HT-29 (cell line): Measurements from ENCODE around the gene WDR45B. TPM values are rescaled to one million over a fixed set of nuclear protein-coding genes. Genes with fewer than 3 reads are reported as not detected.
A peak's percentile ranks its signal among the peaks of the same experiment; 100 is the strongest.

ENCODE experiments used
- DNase-seq: peaks from one replicate; pipeline ENCODE4 v3.0.0-alpha.2; 2015; ENCODE audit warnings: low spot score
- total RNA-seq: library from RNA; depleted of rRNA; stranded (reverse); fragments of >200 nt; shearing (Covaris generic); gene quantifications from 2 replicates; pipeline ENCODE4 v1.2.3, GENCODE V29; 2014; rRNA removed

WDR45B gene
- total RNA-seq = 89.3 and 101 TPM in 2 replicates

- peak; percentile 93 for DNase-seq
Measured at GRCh38 chr17:82648165-82648668, at the start of gene WDR45B. TSS of gene WDR45B (minus strand) at chr17:82648444. CDS start at chr17:82648340, 104 bp downstream.

- no peak for DNase-seq
Measured at GRCh38 chr17:82697808-82698064, 49.5 kb upstream of the WDR45B start.

DNA sequence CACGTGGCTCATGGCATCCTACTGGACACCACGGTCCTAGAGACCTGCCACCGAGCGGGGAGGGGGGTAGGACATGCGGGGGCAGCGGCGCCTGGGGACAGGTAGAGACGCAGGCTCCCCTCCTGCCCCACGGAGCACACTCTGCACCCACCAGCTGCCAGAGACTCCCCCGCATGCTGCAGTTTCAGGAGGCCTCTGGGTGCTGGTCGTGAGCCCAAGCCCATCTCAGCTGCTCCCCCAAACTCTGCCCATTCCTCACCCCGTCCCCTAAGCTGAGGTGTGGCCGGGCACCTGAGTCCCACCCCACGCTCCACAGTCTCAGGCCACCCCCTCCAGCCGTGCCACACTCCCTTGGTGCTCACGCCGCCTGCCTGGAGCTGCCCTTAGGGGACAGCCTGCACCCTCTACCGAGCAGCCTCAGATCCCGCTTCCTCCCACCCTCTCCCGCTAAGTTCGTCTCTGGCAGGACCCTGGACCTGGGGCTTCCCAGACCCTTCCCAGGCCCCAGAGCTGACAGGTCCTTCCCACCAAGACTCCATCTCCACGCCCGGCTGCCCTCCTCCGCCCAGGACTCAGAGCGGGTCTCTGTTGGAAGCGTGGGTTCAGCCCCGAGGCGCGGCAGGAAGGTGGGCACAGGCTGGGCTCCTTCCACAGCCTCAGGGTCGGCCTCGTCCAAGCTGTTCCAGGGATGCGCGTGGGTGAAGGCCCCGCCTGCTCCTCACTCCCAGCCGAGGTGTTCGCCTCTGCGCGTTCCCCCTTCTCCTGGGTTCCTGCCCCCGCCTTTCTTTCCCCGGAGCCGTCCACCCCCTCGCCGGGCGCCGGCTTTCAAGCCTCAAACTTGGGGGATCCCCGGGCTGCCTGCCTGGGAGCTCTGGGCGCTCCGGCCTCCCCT lies 48.9 kb upstream of the WDR45B start:
- DNase-seq = no peak

DNA sequence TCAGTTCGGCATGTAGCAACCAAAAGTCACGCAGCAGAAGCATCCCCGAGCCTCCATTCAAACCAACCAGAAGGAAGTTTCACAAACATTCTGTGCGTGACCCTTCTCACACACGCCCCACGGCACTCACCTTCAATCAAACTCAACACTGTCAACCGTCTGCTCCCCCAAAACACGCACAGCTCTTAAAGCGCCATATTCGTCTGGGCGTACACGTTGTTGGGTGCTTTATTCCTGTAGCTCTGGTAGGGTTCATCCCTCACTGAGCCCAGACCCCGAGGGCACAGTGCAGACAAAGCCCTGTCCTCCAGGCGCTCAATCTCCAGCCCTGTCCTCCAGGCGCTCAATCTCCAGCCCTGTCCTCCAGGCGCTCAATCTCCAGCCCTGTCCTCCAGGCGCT lies 48.0 kb upstream of the WDR45B start:
- no peak for DNase-seq

- DNase-seq = no peak
Measured at GRCh38 chr17:82694647-82695046, 46.4 kb upstream of the WDR45B start.

DNA sequence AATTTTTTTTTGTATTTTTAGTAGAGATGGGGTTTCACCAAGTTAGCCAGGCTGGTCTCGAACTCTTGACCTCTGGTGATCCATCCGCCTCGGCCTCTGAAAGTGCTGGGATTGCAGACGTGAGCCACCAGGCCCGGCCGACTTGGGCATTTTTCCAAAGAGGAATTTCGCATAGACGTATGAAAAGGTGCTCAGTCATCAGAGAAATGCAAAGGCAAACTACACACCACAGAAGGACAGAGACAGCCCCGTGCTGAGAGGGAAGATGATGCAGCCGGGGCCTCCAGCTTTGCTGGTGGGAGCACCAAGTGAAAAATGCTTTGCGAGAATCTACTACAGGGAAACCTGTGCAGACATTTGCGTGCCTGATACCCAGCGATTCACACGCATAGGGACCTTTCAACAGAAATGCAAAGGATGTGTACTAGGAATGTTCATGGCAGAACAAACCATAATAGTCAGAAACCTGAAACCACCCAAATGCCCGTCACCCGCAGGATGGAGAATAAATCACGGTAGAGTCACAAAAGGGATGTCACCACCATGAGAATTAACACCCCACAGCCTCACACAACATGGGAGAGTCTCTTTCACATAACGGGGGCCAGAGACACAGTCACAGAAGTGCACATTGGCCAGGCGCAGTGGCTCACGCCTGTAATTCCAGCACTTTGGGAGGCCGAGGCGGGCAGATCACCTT lies 45.1 kb upstream of the WDR45B start:
- DNase-seq = no peak

DNA sequence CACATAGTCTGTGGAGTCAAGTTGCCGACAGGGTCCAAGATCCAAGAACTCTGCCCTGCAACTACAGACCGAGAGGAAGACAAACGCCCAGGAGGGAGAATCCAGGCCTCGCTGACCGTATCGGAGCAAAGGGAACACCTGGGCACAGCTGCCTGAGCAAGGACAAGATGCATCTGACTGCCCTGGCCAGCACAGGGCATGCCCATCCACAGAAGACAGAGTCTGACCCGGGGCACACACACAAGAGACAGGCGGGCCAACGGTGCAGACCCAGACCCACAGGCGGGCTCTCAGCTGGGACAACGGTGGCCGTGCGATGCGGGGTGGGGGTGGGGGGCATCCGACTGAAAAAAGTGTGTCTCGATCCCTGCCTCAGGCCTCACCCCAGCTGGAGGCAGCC lies 44.0 kb upstream of the WDR45B start:
- no peak for DNase-seq

DNA sequence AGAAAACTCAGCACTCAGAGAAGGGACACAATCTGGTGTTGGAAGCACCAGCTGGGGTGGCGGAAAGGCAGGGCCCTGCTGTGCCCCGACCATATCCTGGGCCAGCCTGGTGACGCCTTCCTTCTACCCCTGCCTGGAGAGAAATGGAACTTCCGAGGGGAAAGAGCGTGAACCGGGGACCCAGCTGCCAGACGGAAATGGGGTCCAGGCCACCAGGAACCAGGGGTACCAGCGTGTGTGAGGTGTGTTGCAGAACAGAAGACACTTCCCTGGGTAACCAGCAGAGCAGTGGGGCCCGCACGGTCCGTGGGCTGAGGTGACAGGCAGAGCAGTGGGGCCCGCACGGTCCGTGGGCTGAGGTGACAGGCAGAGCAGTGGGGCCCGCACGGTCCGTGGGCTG lies 43.5 kb upstream of the WDR45B start:
- DNase-seq = no peak

DNA sequence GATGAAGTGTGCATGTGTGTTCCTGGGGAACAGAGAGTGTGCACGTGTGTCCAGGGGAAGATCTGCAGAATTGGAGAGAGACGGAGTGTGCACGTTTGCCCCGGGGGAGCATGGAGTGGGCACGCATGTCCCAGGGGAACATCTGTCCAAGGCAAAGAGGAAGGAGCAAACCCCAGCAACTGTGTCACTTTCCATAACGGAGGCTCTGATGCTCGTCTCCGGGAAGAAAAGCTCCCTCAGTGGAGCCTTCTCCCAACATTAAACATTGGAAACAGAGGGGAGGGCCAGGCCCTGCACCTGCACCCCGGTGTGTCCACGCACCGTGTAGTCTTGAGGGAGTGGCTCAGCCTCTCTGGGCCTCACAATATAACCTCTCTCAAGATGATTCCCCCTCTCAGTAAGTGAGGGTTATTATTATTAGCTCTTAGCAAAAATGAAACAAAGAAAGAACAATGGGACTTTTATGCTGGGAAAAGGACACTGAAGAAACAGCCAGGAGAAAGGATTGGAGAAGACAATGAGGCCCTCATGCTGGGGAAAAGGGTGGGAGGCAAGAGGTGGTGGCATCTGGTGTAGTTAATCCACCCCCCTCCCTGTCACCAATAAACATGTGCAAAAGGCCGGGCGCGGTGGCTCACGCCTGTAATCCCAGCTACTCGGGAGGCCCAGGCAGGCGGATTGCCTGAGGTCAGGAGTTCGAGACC lies 42.7 kb upstream of the WDR45B start:
- no peak for DNase-seq

DNA sequence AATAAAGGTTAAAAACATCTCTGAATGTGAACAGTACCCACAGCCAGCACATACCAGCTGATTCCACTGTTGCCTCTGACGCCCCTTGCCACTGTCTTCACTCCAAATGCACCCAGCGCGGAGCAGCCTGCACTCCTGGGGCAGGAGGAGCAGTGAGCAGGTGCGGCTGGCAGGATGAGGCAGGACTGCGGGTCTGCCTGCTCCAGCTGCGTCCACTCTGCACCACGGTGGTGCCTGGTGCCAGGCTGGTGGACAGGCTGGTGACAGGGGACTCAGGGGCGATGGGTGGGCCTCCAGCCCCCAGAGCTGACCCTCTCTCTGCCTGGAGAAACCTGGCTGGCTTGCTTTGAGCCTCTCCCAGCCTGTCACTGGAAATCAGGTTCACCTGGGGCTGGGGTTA lies 40.8 kb upstream of the WDR45B start:
- no peak for DNase-seq

DNA sequence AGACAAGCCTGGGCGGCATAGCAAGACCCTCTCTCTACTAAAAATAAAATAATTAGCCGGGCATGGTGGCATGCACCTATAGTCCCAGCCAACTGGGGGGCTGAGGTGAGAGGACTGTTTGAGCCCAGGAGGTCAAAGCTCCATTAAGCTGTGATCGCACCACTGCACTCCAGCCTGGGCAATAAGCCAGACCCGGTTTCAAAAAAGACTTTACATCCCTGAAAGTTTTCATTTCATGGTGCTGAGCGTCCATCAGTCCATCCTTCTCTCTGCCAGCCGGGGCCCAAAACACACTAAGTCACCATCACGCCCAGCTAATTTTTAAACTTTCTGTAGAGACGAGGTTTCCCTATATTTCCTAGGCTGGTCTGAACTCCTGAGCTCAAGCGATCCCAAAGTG lies 39.6 kb upstream of the WDR45B start:
- no peak for DNase-seq

DNA sequence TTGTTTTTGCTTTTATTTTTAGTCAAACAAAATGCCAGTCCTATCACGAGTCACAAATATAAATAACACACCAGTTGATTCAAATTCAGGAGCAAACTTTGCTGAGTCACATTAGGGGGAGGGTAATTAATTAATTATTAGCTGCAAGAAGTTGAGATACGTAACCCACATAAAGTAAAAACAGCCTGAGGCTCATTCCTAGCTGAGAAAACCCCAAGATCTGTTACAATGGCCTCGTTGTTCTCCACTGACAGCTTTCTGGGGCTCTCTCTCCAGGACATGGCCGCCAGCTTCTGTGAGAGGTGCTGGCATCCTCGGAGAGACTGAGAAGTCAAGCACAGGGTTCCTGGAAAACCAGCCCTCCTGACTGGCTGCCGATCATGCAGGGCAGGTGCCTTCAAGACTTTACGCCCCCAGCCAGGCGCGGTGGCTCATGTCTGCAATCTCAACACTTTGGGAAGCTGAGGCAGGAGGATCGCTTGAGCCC lies 39.2 kb upstream of the WDR45B start:
- peak; percentile 76 for DNase-seq

GRCh38 chr17:82686366-82687324 lies 38.4 kb upstream of the WDR45B start:
- no peak for DNase-seq

DNA sequence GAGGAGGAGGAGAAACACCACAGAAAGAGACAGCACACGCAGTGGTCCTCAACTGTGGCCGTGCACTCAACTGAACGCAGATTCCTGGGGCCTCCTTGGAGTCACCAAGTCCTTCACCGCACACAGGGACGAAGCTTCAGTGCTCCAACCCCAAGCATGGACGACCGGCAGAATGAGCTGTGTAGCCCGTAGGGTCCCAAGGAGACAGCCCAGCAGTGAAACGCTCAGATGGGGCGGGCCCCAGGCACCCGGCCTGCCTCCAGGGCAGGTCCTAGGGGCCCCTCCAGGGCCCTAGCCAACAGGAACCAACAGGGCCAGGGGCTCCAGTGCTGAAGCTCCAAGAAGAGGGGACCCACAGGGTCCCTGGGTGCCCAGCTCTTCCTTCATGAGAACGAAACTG lies 37.0 kb upstream of the WDR45B start:
- no peak for DNase-seq

- peak; percentile 80 for DNase-seq
Measured at GRCh38 chr17:82684228-82684841, 36.1 kb upstream of the WDR45B start.

- no peak for DNase-seq
Measured at GRCh38 chr17:82683534-82683933, 35.3 kb upstream of the WDR45B start.

DNA sequence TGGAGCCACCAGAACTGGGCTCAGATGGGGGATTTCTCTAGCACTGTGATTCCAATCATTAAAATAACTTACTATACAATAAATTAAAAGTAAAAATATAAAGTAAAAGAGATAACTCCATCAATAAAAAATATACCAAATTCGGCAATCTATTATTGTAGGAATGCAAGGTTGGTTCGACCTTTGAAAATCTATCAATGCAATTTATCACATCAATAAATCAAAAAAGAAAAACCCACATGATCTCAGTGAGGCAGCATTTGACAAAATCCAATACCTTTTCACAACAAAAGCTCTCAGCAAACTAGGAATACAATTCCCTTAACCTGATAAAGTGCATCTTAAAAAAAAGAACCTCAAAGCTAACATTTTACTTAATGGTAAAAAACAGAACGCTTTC lies 33.3 kb upstream of the WDR45B start:
- no peak for DNase-seq

GRCh38 chr17:82679586-82680465 lies 31.6 kb upstream of the WDR45B start:
- no peak for DNase-seq

- DNase-seq = no peak
Measured at GRCh38 chr17:82678265-82678891, 30.1 kb upstream of the WDR45B start.
